ENCODE measurements around the gene PCSK1.
"Not testable (repeated sequence)": the region's sequence is repeated elsewhere in the genome, so short reads cannot be mapped to it uniquely, and the experiment has no call there.

PCSK1 gene

DNA sequence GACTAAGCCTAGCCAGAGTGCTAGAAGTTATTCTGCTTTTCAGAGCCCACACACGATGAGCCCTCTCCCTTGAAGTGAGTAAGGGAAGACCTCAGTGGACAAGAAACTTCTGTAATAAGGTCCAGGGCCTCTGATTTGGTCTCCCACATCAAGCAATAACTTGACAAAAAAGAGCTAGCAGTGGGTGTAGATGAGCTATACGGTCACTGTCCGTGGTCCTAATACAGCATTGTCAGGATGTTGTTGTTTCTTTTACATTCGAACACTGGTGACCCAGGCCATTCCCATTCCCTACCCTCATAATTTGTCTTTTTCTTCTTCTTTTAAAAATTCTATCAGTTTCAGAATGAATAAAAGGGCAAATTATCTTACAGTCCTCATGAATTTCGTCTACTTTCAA, 5.2 kb downstream of the PCSK1 start:
- DNase-seq (ENCODE audit: low read depth, low spot score) = no peak

DNA sequence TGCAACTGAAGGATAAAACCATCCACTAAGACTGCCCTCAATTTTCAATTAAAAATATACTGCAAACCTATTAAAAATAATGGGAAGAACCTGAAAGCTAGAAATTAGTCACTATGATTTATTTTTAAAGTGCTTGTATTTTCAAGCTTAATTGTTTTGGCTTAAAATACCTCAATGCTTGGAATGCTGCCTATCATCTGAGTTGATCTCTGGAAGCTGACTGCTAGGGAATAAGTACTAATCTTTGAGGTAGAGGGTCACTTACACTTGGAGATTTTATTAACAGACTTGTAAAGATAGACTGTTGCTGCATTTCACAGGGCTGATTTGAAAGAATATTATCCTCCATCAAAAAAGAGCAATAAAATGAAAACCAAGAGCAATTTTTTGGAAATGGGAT, 6.2 kb downstream of the PCSK1 start:
- DNase-seq (ENCODE audit: low read depth, low spot score) = no peak

DNA sequence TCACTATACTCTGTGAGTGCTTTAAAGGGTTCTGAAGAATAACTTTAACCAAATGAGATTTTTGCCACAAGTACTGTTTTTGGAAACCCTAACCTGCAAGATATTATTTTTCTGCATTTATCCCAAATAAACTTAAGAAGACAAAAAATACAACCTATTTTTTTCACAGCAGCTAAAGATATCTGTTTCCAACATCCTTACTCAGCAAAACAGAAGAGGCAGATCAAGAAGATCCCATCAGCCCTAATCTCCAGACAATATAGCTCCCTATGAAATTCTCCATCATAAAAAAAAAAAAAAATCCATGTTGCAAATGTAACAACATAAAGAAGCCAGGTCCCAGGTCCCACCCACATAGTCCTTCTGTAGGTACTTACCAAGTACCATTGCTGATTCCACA, 7.6 kb downstream of the PCSK1 start:
- no peak for DNase-seq (ENCODE audit: low read depth, low spot score)

DNA sequence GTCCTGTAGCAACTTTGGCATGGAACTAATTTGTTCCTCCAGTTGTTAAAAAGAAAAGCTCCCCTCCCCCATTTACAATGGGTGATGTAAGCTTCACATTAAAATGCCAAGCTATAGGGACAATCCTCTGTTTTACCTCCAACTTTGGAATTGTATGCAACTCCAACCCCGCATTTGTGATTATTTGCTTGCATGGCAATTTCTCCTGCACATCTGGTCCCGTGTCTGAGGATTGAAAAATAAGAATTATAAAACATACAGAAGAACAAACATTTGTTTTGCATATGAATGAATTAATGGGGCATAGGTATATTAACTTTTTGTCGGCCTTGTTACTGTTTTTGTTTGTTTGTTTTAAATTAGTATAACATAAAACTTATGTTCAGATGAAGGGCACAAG, 17.2 kb downstream of the PCSK1 start:
- DNase-seq (ENCODE audit: low read depth, low spot score) = no peak

DNA sequence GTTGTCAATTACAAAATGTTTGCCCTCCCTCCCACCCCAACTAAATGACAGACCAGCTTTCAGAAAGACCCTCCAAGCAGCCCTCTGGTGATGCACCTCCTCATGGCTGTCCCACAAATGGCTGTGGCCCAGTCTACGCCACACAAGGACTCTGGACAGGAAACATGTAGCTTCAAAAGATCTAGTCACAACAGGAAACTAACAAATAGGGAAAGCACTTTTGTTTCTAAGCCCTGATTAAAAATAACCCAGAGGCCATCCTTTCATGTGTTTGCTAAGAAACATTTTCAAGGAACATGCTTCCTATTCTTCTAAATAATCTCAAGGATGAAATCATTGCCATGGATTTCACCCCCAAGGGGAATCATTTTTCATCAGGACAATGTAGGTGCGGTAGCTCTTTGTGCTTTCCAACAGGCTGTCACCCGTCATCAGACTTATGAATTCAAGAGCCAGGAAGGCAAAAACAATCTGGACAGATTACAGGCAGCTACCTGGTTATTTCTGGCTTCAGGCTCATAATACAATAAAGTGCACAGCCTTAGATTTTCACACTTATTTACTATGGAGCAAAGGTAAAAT, 20.1 kb downstream of the PCSK1 start:
- DNase-seq (ENCODE audit: low read depth, low spot score) = no peak

DNA sequence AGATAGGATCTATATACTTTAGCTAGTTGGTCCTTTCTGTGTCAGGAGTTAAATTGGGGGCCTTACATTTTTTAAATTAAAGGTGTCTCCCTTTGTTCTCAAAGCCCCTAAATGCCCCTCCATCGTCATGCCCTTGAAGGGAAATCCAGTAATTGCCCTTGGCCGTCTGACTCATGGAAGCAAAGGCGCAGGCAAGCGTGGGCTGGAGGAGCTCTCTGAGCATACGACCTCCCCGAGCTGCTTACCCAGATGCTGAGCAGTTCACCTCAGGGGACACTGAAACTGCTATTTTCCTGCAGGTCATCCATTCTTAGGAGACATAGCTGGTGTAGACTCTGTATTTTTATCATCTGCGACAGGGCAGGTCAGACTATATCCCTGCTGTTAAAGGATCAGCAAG, 23.0 kb downstream of the PCSK1 start:
- no peak for DNase-seq (ENCODE audit: low read depth, low spot score)

DNA sequence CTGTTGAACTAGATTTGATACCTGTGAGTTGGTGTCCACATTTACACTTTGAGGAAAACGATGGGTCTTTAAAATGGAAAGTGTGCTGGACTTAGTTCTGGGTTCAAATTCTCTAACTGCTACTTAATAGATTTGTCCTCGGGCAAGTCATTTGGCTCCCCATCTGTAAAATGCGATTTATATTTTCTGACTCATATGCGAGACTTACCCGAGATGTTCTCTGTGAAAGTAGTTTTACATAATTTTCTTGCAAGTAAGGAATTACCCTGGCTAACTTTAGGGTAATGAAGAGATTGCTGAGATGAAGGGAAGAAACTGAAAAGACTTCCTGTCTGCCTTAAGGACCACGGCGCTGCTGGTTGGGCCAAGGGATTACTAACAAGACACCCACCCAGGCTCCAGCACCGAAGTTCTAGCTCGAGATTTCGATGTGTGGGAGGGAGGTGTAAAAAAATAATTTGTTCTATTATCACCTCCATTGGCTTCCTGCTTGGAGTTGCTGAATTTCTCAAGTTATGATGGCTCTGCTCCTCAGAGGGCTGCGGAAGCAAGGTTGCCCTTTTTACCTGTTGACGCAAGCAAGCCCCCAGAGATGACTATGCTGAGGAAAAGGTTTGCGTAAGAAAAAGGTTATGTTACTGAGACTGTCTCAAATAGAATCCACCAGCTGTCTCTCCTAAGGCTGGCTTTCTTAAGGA, 24.1 kb downstream of the PCSK1 start:
- no peak for DNase-seq (ENCODE audit: low read depth, low spot score)

DNA sequence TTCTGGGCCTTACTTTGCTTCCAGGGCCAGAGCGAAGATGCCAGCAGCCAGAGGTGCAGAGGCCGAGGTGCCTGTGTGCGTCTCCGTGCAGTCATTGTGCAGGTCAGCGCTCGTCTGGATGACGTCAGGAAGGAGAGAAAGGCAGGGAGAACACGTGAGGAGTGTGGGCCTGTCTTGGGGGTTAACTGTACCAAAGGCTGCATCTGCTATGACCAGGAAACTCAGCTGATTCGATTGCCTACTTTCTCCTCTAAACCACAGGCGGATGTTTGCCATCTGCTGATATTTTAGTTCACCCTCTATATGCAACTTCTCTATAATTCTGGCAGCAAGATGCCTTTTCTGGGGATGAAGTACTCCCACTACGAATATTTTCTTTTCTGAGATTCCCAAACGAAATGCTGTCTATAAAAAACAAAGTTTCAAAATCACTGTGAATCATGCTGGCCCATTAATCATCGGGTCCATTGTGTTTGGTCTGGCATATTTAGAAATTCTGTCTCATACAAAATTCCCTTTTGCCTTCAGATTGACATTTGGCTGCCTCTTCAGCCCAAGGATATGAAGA, 24.8 kb downstream of the PCSK1 start:
- no peak for DNase-seq (ENCODE audit: low read depth, low spot score)

DNA sequence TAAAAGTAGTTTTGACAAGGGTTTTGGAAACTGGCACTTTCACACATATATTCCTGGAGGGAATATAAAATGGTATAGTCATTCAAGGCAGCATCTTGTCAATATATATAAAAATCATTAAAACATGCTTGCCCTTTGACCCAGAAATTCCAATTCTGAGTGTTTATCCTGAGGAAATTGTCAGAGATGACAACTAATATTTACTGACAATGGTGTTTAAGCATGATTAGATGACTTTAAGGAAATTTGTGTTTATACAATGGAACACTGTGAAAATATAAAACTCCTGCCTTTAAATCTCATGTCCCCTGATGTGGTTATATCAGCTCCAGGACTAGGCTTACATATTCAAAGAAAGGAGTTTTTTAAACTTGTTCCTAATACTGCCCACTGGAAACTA, 25.6 kb downstream of the PCSK1 start:
- no peak for DNase-seq (ENCODE audit: low read depth, low spot score)

DNA sequence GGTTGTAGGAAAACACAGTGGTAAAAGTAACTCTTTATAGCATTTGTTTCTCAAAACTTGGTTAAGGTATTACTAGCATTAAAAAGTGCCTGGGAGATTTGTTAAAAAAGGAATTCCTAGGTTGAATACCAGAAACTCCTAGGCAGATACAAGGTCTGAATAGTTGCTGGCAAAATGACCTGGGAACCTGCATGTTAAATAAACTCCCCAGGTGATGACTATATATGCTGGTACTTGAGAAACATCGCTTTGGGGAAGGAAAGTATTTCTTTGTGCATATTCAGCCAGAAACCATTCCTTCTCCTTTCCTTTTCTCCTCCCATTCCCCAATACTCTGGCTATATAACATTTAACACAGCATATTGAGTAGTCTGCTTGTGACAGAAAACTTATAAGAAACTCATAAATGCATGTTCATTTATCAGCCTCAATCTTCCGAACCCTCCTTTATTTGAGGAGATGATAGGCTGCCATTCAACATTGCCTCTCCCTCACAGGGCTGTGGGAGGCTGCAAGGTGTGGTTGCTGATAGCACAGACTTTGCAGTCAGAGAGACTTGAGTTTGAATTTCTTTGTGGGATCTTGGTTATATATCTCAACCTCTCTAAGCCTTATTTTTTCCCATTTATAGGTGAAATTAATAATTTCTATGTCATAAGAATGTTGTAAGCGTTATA, 28.7 kb downstream of the PCSK1 start:
- DNase-seq (ENCODE audit: low read depth, low spot score) = no peak

DNA sequence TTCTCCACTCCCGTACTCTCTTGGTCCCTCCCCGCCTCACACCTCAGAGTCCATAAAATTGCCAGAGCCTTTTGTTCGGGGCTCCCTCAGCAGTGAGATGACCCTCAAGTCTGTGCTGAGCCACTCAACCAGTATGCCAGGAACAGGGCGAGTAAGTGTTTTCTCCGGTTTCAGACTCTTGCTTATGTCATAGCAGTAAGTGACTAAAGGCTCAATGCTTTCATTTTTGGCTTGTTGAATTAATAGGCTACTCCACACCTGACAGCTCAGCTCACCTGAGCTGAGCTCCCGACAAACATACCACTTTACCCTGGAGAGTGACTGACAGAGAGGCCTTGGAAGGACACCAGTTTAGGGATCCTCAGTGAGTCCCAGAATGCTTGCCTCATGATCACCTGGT, 30.5 kb downstream of the PCSK1 start:
- no peak for DNase-seq (ENCODE audit: low read depth, low spot score)

DNA sequence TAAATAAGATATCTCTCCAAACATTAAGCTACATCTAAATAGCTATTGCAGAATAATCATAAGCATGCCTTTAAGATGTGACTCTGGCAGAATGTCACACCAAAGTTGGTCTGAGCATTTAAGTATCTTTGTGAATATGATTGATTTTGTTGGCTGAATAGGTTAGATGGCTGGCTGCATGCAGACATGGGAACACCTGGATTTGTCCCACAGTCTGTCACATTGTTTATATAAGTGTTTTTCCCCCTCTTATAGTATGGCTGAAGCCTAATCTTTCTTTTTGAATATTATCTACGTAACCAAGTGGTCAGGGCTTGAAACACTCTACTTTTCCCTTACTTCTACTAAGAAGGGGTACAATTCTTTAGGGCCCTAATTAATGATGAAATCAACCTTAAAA, 36.2 kb downstream of the PCSK1 start:
- DNase-seq (ENCODE audit: low read depth, low spot score) = no peak

DNA sequence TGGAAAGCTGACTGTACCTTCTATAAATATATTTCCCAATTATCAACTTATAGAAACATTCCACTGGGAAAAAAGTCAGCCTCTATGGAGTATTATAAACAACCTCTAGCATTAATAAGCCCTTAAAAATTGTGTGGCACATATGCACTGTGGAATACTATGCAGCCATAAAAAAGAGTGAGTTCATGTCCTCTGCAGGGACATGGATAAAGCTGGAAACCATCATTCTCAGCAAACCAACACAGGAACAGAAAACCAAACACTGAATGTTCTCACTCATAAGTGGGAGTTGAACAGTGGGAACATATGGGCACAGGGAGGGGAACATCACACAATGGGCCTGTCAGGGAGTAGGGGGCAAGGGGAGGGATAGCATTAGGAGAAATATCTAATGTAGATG, 37.8 kb downstream of the PCSK1 start:
- not testable (repeated sequence) for DNase-seq (ENCODE audit: low read depth, low spot score)

DNA sequence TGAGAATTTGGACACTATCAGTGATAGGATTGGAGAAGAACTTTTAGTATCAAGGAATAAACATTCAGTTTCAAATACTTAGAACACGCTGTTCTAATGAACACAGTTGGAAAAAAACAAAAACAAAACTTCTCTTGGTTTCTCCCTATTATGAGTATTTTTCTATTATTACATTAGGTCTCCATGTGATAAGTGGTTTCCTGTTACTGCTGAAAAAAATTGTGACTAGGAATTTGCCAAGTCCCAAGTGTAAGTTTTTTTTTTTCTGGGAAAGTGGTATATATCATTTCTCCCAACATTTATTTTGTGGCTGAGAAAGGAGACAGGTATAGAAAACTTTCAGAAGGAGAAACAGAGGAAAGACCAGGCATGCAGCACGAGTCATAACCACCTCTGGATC, 41.1 kb downstream of the PCSK1 start:
- DNase-seq (ENCODE audit: low read depth, low spot score) = no peak

DNA sequence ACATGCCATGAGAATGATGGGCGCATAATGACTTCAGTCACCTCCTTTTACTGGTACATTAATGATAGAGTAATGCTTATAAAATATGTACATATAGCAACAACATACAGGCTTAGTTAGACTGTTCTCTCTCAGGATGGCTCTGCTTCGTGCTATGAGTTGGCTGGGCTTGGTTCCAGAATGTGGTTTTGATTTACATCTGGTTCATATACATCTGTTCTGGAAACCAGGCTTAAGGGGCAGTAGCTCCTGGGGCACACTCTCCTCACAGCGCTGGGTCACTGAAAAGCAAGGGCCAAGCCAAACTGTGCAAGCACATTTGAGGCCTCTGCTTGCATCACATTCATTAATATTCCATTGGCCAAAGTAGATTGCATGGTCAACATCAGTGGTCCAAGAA, 44.9 kb downstream of the PCSK1 start:
- no peak for DNase-seq (ENCODE audit: low read depth, low spot score)

DNA sequence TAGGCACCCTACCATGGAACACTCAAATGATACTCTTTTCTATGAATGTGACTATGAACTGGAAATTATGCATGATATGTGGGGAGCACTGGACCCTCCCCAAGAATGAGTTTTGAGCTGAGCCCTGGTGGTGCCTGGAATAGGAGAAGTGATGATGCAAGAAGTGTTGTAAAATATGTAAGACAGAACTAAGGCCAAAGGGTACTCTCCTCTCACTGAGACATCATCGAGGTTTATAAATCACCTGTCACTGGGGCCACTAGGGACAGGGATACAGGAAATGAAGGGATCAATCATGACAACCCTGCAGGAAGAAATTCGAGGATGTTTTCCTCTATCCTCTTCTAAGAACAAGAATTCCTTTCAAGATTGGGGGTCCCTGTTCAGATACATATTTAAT, 45.4 kb downstream of the PCSK1 start:
- no peak for DNase-seq (ENCODE audit: low read depth, low spot score)

DNA sequence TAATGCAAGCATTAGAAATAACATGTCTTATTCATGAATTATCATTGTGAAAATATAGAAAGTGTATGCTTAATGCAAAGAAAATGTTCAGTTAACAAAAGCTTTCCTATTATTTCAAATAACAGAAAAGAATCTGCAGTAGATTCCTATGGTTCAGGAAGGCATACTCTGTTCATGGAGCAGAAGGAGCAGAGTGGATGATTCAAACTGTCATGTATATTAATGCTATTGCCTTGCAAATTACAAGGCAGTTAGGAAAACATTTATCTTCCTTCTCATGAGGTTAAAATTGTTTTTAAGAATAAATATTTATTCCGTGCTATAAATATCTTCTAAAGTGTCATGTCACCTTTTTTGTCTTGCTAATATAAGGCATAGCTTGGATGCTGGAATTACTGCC, 47.5 kb downstream of the PCSK1 start:
- no peak for DNase-seq (ENCODE audit: low read depth, low spot score)

DNA sequence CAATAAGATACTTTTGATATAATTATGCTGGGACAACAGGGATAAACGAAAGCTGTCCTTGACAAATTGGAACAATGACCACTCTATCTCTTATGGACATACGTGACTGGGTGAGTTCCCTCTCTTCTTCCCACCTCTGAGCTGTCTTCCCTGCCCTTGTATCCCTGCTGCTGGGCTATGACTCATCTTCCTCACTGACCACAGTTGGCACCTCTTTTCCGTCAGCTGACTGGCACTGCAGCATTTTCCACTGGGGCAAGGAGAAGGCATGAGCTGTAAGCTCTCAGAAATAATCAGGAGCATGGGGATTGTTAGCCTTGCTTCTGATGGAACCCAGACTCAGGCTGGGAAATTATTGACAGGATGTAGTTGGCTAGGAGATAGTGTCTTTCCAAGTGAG, 48.7 kb downstream of the PCSK1 start:
- no peak for DNase-seq (ENCODE audit: low read depth, low spot score)

DNA sequence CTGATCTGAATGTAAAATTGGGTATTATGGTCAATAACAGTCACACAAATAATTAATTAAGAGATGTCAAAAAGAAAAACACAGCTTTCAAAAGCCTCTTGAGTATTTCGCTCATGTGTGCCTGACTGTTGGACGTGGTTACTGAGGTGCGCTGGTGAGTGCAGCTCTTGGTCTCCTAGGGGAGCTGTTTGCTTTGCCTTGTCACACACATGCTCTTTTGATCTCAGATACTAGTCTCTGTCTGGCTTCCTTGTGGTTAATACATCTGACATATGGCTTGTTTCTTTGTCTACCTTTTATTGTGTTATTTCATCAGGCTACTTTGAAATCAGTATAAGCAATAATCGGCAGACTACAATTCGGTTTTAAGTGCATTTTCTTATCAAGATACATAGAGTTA, 51.5 kb downstream of the PCSK1 start:
- no peak for DNase-seq (ENCODE audit: low read depth, low spot score)

DNA sequence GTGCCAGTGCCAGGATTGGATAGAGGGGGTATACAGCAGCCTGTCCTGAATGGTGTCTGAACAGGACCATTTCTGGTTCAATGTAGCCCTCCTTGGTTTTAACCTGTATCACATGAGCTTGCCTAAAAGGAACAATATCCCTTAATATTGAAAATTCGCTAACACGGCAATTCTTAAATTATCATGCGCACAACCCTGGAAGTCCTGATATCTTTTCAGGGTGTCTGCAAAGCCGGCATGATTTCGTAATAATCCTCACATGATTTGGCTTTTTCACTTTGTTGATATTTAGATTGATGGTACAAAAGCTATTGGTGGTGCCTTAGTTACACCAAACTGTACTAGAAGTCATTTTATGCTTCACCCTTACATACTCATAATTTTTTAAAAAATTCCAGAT, 53.2 kb downstream of the PCSK1 start:
- no peak for DNase-seq (ENCODE audit: low read depth, low spot score)

DNA sequence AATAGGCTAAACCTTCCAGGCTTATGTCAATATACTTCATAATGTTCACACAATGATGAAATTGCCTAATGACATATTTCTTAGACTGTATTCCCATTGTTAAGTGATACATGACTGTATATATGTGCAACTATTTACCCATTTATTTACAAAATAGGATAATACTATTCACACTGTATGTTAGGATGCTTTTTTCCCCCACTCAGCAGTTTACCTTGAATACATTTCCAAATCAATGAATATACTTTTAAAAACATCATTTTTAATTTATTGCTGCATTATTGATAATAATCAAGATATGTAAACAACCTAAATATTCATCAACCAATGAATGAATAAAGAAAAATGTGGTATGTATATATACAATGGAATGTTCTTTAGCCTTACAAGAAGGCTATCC, 55.5 kb downstream of the PCSK1 start:
- no peak for DNase-seq (ENCODE audit: low read depth, low spot score)

DNA sequence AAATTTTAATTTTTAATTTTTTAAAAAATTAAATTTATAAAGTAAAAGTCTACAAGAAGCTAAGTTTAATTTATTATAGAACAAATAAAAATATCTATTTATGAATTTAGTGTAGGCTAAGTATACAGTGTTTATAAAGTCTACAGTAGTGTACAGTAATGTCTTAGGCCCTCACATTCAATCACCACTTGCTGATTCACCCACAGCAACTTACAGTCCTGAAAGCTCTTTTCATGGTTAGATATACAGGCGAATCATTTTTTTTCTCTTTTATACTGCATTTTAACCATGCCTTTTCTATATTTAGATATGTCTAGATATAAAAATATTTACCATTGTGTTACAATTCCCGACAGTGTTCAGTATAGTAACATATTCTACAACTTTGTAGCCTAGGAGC, 55.9 kb downstream of the PCSK1 start:
- no peak for DNase-seq (ENCODE audit: low read depth, low spot score)

DNA sequence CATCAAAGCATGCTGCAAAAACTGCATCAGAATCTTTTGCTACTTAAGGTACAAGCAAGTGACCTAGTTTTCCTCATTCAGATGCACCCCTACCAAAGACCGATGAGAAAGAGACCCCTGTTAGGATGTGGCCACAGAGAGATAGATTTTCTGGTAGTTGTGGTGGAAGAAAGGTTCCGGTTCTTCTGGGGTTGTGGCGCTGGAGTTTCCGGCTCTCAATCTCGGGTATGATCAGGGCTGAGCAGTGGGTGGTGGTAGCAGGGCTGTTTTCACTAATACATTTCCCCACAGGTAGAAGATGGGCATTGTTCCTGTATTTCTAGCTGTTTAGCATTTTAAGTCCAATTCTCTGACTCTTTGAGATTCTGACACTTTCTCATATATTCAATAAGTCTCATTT, 58.4 kb downstream of the PCSK1 start:
- DNase-seq (ENCODE audit: low read depth, low spot score) = no peak

All from ELF-1 (cell line).